PC-9 (cell line): ENCODE measurements around the gene BRSK2. TPM values are rescaled to one million over a fixed set of nuclear protein-coding genes. Genes with fewer than 3 reads are reported as not detected.

Experiments used
- BruUV-seq: library from RNA; stranded (reverse); fragments of 400-500 nt; replicated peaks from 2 replicates; lab custom pipeline; 2021; lab: Mats Ljungman, UMichigan
- CTCF ChIA-PET: fragments of 300-600 bp; sonication (Branson Sonifier 250); formaldehyde crosslinking; loops from one replicate; lab custom pipeline; 2022; ENCODE audit warnings: antibody characterized with exemption; lab: Charles Lee
- POLR2A ChIA-PET: fragments of 300-600 bp; sonication (Branson Sonifier 250); formaldehyde crosslinking; loops from one replicate; lab custom pipeline; 2022; ENCODE audit warnings: antibody characterized with exemption; ENCODE audit not compliant: unreplicated experiment; lab: Charles Lee
- DNase-seq, 2 experiments: peaks; one replicate each; pipeline versions ENCODE4 v3.0.0 to v3.0.0-alpha.2; 2015 to 2022; ENCODE audit warnings: mixed read lengths in 1 of 2
- H2AFZ ChIP-seq: fragments of 200-600 bp; sonication (generic); 2 replicates; pipeline ENCODE4 v1.8.1; 2017; ENCODE audit warnings: antibody characterized with exemption
- H3F3A ChIP-seq: fragments of 200-600 bp; sonication (generic); 2 replicates; pipeline ENCODE4 v1.8.1; 2017; ENCODE audit warnings: antibody characterized with exemption, mild to moderate bottlenecking, low read depth; ENCODE audit not compliant: insufficient read depth
- H3K27ac ChIP-seq: fragments of 200-600 bp; sonication (generic); 2 replicates; pipeline ENCODE4 v1.6.1; 2016; ENCODE audit warnings: mixed run types
- H3K27me3 ChIP-seq: fragments of 200-600 bp; sonication (generic); 2 replicates; pipeline ENCODE4 v1.6.1; 2016; ENCODE audit warnings: low read depth, mixed run types; ENCODE audit not compliant: insufficient read depth
- H3K36me3 ChIP-seq: fragments of 200-600 bp; sonication (generic); 2 replicates; pipeline ENCODE4 v1.6.1; 2016; ENCODE audit warnings: low read depth, mixed run types
- H3K4me1 ChIP-seq: fragments of 200-600 bp; sonication (generic); replicated peaks from 2 replicates; pipeline ENCODE4 v1.6.1; 2016; ENCODE audit warnings: mixed run types; ENCODE audit not compliant: insufficient read depth
- H3K4me2 ChIP-seq: fragments of 200-600 bp; sonication (generic); 2 replicates; pipeline ENCODE4 v1.6.1; 2017; ENCODE audit warnings: mixed run types
- H3K4me3 ChIP-seq: fragments of 200-600 bp; sonication (generic); 2 replicates; pipeline ENCODE4 v1.6.1; 2016; ENCODE audit warnings: mixed run types
- H3K79me2 ChIP-seq: fragments of 200-600 bp; sonication (generic); 2 replicates; pipeline ENCODE4 v1.6.1; 2017; ENCODE audit warnings: low read depth, mixed run types
- H3K9me2 ChIP-seq: fragments of 200-600 bp; sonication (generic); 2 replicates; pipeline ENCODE4 v1.8.1; 2017; ENCODE audit warnings: mild to moderate bottlenecking; ENCODE audit not compliant: insufficient read depth
- H3K9me3 ChIP-seq: fragments of 200-600 bp; sonication (generic); 2 replicates; pipeline ENCODE4 v1.8.1; 2016; ENCODE audit warnings: low read depth; ENCODE audit not compliant: insufficient read depth
- H4K20me1 ChIP-seq: fragments of 200-600 bp; sonication (generic); 2 replicates; pipeline ENCODE4 v1.8.1; 2017; ENCODE audit not compliant: insufficient read depth
- CTCF ChIP-seq: fragments of 200-600 bp; sonication (generic); conservative IDR thresholded peaks from 2 replicates; pipeline ENCODE4 v1.6.1; 2017; ENCODE audit warnings: mixed run types, antibody characterized with exemption, mild to moderate bottlenecking, moderate library complexity
- EZH2 ChIP-seq: fragments of 200-600 bp; sonication (generic); IDR thresholded peaks from 2 replicates; pipeline ENCODE4 v1.8.0; 2017; ENCODE audit warnings: antibody characterized with exemption, low read depth
- intact Hi-C: fragments of 100-400 bp; cut with micrococcal nuclease; formaldehyde crosslinking; loops from one replicate; pipeline ENCODE4 v1.10.0; 2022; ENCODE audit not compliant: unreplicated experiment
- total RNA-seq: library from RNA; stranded (reverse); gene quantifications from 2 replicates; pipeline ENCODE4 v1.2.3, GENCODE V29; 2021

Gene BRSK2
- total RNA-seq, 1 experiment from 2014 or later: 2.9 TPM

GRCh38 chr11:1392561-1392960, 2.8 kb downstream of the BRSK2 start:
- Histone ChIP-seq H3K4me2 (no peak overlapping the region), H3K79me2 (no peaks in the 10 kb centered on the region), H3K4me1 (no peaks in the 10 kb centered on the region), H3K27ac (no peak overlapping the region), H3K9me2 (no peaks in the 10 kb centered on the region), H3K27me3 (peaks cover 3% of the 10 kb centered on the region; the same call in 1 of the 2 replicates), H3K4me3 (no peak overlapping the region), H2AFZ (no peak overlapping the region), H3K9me3 (no peaks in the 10 kb centered on the region), H3F3A (no peaks in the 10 kb centered on the region), H3K36me3 (no peaks in the 10 kb centered on the region), H4K20me1 (no peaks in the 10 kb centered on the region)
- TF ChIP-seq EZH2: no peak
- no peak for TF ChIP-seq CTCF
- CTCF ChIA-PET: no interaction called here
- no peak for DNase-seq
- POLR2A ChIA-PET: interaction anchor here (0.6 kb wide), 1 partner anchor 154 kb away, joined by 3 read pairs; no protein-coding TSS in a partner anchor
- intact Hi-C loops: no loop called here
- BruUV-seq: no TSS peak

- H3K27me3 ChIP-seq: peaks cover 5% of the 10 kb centered on the region; the same call in 1 of the 2 replicates
- H3K36me3 ChIP-seq: no peaks in the 10 kb centered on the region
- no peak overlapping the region for H3K27ac ChIP-seq
- H3K4me2 ChIP-seq: no peak overlapping the region
- no peaks in the 10 kb centered on the region for H3F3A ChIP-seq
- ChIA-PET POLR2A (interaction anchor here (0.6 kb wide), 1 partner anchor 154 kb away, joined by 3 read pairs; no protein-coding TSS in a partner anchor), CTCF (no interaction called here)
- no TSS peak for BruUV-seq
- no peaks in the 10 kb centered on the region for H4K20me1 ChIP-seq
- TF ChIP-seq EZH2 (no peak), CTCF (no peak)
- no peaks in the 10 kb centered on the region for H3K79me2 ChIP-seq
- H3K9me2 ChIP-seq: no peaks in the 10 kb centered on the region
- intact Hi-C loops: no loop called here
- H2AFZ ChIP-seq: no peak overlapping the region
- no peaks in the 10 kb centered on the region for H3K4me1 ChIP-seq
- no peaks in the 10 kb centered on the region for H3K9me3 ChIP-seq
- DNase-seq: no peak
- H3K4me3 ChIP-seq: no peak overlapping the region
Observed at GRCh38 chr11:1393038-1393710, 3.4 kb downstream of the BRSK2 start.

- H3F3A ChIP-seq: no peaks in the 10 kb centered on the region
- H4K20me1 ChIP-seq: no peaks in the 10 kb centered on the region
- DNase-seq: no peak
- no peak overlapping the region for H3K4me2 ChIP-seq
- H3K79me2 ChIP-seq: no peaks in the 10 kb centered on the region
- no peak overlapping the region for H3K27ac ChIP-seq
- no TSS peak for BruUV-seq
- H3K27me3 ChIP-seq: peaks cover 18% of the 10 kb centered on the region
- no peaks in the 10 kb centered on the region for H3K9me3 ChIP-seq
- H3K4me3 ChIP-seq: no peak overlapping the region
- H3K4me1 ChIP-seq: no peaks in the 10 kb centered on the region
- TF ChIP-seq CTCF: no peak
- no peak for TF ChIP-seq EZH2
- CTCF ChIA-PET: no interaction called here
- H2AFZ ChIP-seq: no peak overlapping the region
- no peaks in the 10 kb centered on the region for H3K9me2 ChIP-seq
- POLR2A ChIA-PET: no interaction called here
- no peaks in the 10 kb centered on the region for H3K36me3 ChIP-seq
- intact Hi-C loops: no loop called here
Observed at GRCh38 chr11:1394936-1395772, 5.4 kb downstream of the BRSK2 start.
